ENCODE measurements around the gene DLG2.

DNA sequence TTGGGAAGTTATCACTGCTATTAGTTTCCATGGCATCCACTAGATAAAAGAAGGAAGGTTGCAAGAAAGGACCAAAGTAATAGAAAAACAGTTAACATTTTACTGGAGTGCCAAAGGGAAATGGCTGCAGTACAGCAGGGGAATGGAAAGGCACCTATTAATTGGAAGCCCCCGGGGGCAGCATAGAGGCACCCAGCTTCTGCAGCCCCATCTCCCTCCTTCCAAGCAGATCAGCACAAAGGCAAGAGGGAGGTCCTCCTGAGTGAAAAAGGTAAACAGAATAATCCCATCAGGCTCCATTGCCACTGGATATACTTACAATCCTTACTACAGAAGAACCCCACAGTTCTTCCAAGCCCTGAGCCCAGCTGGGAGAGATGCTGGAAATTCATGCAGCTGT lies 887.1 kb downstream of the DLG2 start:
- TF ChIP-seq SPI1 (IDR thresholded peaks at IDR 0.05; ENCODE audit: low read depth, low read length) (no peak), POLR2AphosphoS5 (IDR thresholded peaks at IDR 0.05; ENCODE audit: low read depth, low read length) (no peak)

All from GM12891 (cell line).